GM19043 (cell line): ENCODE results near the gene LSM10.

Experiments used
- ATAC-seq: cut with Tn5 transposase; IDR thresholded peaks from one replicate; pipeline ENCODE4 v1.9.1; 2021; ENCODE audit warnings: low read depth; ENCODE audit not compliant: unreplicated experiment

The LSM10 gene

GRCh38 chr1:36397378-36398230 is at the start of gene LSM10:
TSS of gene LSM10 (minus strand) at chr1:36397908. CDS start at chr1:36394129, 3,779 bp downstream.
- peak; percentile 58 for ATAC-seq

GRCh38 chr1:36447450-36447849 is 49.7 kb upstream of the LSM10 start:
- no peak for ATAC-seq

- no peak for ATAC-seq
Measured at GRCh38 chr1:36446746-36447145, 49.0 kb upstream of the LSM10 start.

GRCh38 chr1:36446271-36446670 is 48.6 kb upstream of the LSM10 start:
- no peak for ATAC-seq

- ATAC-seq: no peak
Measured at GRCh38 chr1:36443297-36443696, 45.6 kb upstream of the LSM10 start.

- no peak for ATAC-seq
Measured at GRCh38 chr1:36442337-36442736, 44.6 kb upstream of the LSM10 start.

- no peak for ATAC-seq
Measured at GRCh38 chr1:36440646-36441045, 42.9 kb upstream of the LSM10 start.

GRCh38 chr1:36440044-36440443 is 42.3 kb upstream of the LSM10 start:
- ATAC-seq: no peak

- ATAC-seq: no peak
Measured at GRCh38 chr1:36438715-36439114, 41.0 kb upstream of the LSM10 start.

- no peak for ATAC-seq
Measured at GRCh38 chr1:36436821-36437220, 39.1 kb upstream of the LSM10 start.

GRCh38 chr1:36433102-36433501 is 35.4 kb upstream of the LSM10 start:
- no peak for ATAC-seq

- no peak for ATAC-seq
Measured at GRCh38 chr1:36432616-36433015, 34.9 kb upstream of the LSM10 start.

GRCh38 chr1:36425791-36426190 is 28.1 kb upstream of the LSM10 start:
- ATAC-seq: no peak

GRCh38 chr1:36421649-36422048 is 23.9 kb upstream of the LSM10 start:
- no peak for ATAC-seq

GRCh38 chr1:36420836-36421317 is 23.2 kb upstream of the LSM10 start:
- ATAC-seq: no peak

GRCh38 chr1:36420409-36420808 is 22.7 kb upstream of the LSM10 start:
- no peak for ATAC-seq

GRCh38 chr1:36419569-36419968 is 21.9 kb upstream of the LSM10 start:
- ATAC-seq: no peak

GRCh38 chr1:36419140-36419539 is 21.4 kb upstream of the LSM10 start:
- no peak for ATAC-seq

GRCh38 chr1:36417931-36418330 is 20.2 kb upstream of the LSM10 start:
- ATAC-seq: no peak

GRCh38 chr1:36415661-36416326 is 18.1 kb upstream of the LSM10 start:
- ATAC-seq: no peak

- ATAC-seq: no peak
Measured at GRCh38 chr1:36414384-36414783, 16.7 kb upstream of the LSM10 start.
